Small intestine (tissue), 7 donors: ENCODE results near the gene DHRS4L2. TPM values are rescaled to one million over a fixed set of nuclear protein-coding genes. Genes with fewer than 3 reads are reported as not detected.
"Not testable (repeated sequence)": the region's sequence is repeated elsewhere in the genome, so short reads cannot be mapped to it uniquely, and the experiment has no call there.

Experiments used
- DNase-seq, 2 donors: peaks; one replicate each; pipeline versions ENCODE4 v3.0.0 to v3.0.0-alpha.2; 2013
- FAIRE-seq: peaks from 2 replicates; lab custom pipeline; 2012; peaks lifted over from hg19 to GRCh38; lab: Jason Lieb, UNC
- H3K27ac ChIP-seq, 3 donors: one replicate each; pipeline ENCODE4 v1.5.1; 2013; ENCODE audit warnings: low read length in 2 of 3, mild to moderate bottlenecking in 2 of 3, control low read depth in 1 of 3, inconsistent platforms in 1 of 3, low read depth in 1 of 3, moderate library complexity in 1 of 3
- H3K27me3 ChIP-seq, 3 donors: one replicate each; pipeline ENCODE4 v1.6.1; 2013; ENCODE audit warnings: low read length in 3 of 3, inconsistent platforms in 1 of 3; ENCODE audit not compliant: control insufficient read depth in 3 of 3, insufficient read depth in 3 of 3
- H3K36me3 ChIP-seq, 3 donors: one replicate each; pipeline ENCODE4 v1.6.1; 2013; ENCODE audit warnings: low read length in 3 of 3, inconsistent platforms in 1 of 3, low read depth in 1 of 3, mild to moderate bottlenecking in 1 of 3, moderate library complexity in 1 of 3; ENCODE audit not compliant: control insufficient read depth in 3 of 3, insufficient read depth in 2 of 3
- H3K4me1 ChIP-seq, 3 donors: one replicate each; pipeline ENCODE4 v1.6.1; 2013; ENCODE audit warnings: low read length in 2 of 3, inconsistent platforms in 1 of 3, low read depth in 1 of 3, mild to moderate bottlenecking in 1 of 3, moderate library complexity in 1 of 3; ENCODE audit not compliant: control insufficient read depth in 3 of 3, insufficient read depth in 2 of 3
- H3K4me3 ChIP-seq, 3 donors: one replicate each; pipeline ENCODE4 v1.5.1; 2013; ENCODE audit warnings: low read length in 3 of 3, control low read depth in 1 of 3, inconsistent platforms in 1 of 3, low read depth in 1 of 3, mild to moderate bottlenecking in 1 of 3, moderate library complexity in 1 of 3
- H3K9me3 ChIP-seq, 2 donors: one replicate each; pipeline ENCODE4 v1.6.1; 2013; ENCODE audit warnings: low read depth in 1 of 2, low read length in 1 of 2; ENCODE audit not compliant: control insufficient read depth in 2 of 2, insufficient read depth in 1 of 2
- WGBS, 3 donors: extraction: QIAGEN DNeasy Blood & Tissue Kit; methylation state at CpG; one replicate each; pipeline ENCODE4 v1.1.7; 2013; 5-methylcytosine and 5-hydroxymethylcytosine counted together
- polyA plus RNA-seq, 4 donors: library from polyadenylated mRNA; stranded (reverse) in 3 of 4; unstranded in 1 of 4; fragments of 200-250 nt in 3 of 4; fragments of 120-200 nt in 1 of 4; gene quantifications; one replicate each; pipeline versions ENCODE4 v1.2.1 to v1.2.3, GENCODE V29; 2013
- donor health status: healthy with polysubstance abuse.
- donor health status: control.
- donor health status: control.
- donor health status: Bipolar disorder and iron deficiency.
- donor health status: healthy.

The DHRS4L2 gene
- polyA plus RNA-seq, 4 donors: 34.8 to 162 (median 107) TPM

DNA sequence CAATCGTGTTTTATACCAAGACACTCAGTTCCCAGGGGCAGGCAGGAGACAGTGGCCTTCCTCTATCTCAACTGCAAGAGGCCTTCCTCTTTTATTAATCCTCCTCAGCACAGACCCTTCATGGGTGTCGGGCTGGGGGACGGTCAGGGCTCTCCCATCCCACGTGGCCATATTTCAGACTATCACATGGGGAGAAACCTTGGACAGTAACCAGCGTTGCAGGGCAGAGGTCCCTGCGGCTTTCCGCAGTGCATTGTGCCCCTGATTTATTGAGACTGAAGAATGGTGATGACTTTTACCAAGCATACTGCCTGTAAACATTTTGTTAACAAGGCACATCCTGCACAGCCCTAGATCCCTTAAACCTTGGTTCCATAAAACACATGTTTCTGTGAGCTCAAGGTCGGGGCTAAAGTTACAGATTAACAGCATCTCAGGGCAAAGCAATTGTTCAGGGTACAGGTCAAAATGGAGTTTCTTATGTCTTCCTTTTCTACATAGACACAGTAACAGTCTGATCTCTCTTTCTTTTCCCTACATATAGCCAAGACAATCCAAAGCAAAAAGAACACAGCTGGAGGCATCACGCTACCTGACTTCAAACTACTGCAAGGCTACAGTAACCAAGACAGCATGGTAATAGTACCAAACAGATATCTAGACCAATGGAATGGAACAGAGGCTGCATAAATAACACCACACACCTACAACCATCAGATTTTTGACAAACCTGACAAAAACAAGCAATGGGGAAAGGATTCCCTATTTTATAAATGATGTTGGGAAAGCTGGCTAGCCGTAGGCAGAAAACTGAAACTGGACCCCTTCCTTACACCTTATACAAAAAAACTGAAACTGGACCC lies 6.5 kb upstream of the DHRS4L2 start:
- H3K4me3 ChIP-seq, H3K27me3 ChIP-seq, H3K4me1 ChIP-seq, FAIRE-seq, H3K9me3 ChIP-seq, H3K36me3 ChIP-seq: not testable (repeated sequence)
- H3K27ac ChIP-seq: peak overlapping the region in 1 of 3 donors; percentile 45
- peak in 1 of 2 donors; percentile 65 for DNase-seq
- WGBS, 3 donors: 31 to 74% (median 51%) methylated on average over 10 of the region's 10 CpGs

GRCh38 chr14:23984891-23985602 lies 3.7 kb upstream of the DHRS4L2 start:
- 48 to 63% (median 59%) methylated on average over 4 of the region's 4 CpGs for WGBS, 3 donors
- Histone ChIP-seq H3K4me3 (no peak overlapping the region), H3K27ac (no peak overlapping the region), H3K27me3 (no peaks in the 10 kb centered on the region), H3K4me1 (peaks cover 4 to 9% (median 4%) of the 10 kb centered on the region in 3 donors), H3K36me3 (no peaks in the 10 kb centered on the region), H3K9me3 (peaks cover 0 to 3% of the 10 kb centered on the region in 2 donors)
- FAIRE-seq: no peak
- peak; percentile 27 to 30 for DNase-seq

DNA sequence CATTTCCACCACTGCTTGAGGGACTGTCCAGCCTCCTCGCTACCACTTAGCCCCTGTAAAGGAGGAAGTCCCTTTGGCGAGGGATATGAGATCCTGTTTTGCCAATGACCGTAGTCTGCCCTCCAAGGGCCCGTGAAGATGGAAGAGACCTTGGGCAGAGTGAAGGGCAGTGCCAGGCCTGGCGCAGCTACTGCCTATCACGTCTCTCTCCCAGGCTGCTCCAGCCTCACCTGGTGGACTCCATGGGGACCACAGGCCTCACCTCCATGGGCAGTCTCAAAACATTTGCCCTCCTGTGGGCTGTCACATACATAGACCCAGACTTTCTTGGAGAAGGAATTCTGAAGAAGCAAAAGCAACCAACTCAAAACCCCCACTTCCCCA lies 514 bp upstream of the DHRS4L2 start:
- H3K27me3 ChIP-seq, DNase-seq, H3K9me3 ChIP-seq, H3K4me1 ChIP-seq, H3K36me3 ChIP-seq, FAIRE-seq: not testable (repeated sequence)
- 40 to 70% (median 59%) methylated on average over 4 to 6 of the region's 6 CpGs for WGBS, 3 donors
- H3K4me3 ChIP-seq: peak overlapping the region in 2 of 3 donors; percentile 36 to 40
- peak overlapping the region; percentile 17 to 22 (median 21) for H3K27ac ChIP-seq

GRCh38 chr14:23989734-23990445 lies 1.2 kb downstream of the DHRS4L2 start:
- H3K36me3 ChIP-seq, H3K27me3 ChIP-seq, H3K4me1 ChIP-seq, H3K4me3 ChIP-seq, FAIRE-seq, H3K9me3 ChIP-seq: not testable (repeated sequence)
- peak in 1 of 2 donors; percentile 84 for DNase-seq
- WGBS, 3 donors: 28 to 54% (median 39%) methylated on average over 19 to 21 of the region's 21 CpGs
- peak overlapping the region in 2 of 3 donors; percentile 22 to 67 for H3K27ac ChIP-seq

- not testable (repeated sequence) for FAIRE-seq
- 78 to 93% (median 92%) methylated on average over 1 of the region's 1 CpG for WGBS, 3 donors
Observed at GRCh38 chr14:23990961-23991360, 2.2 kb downstream of the DHRS4L2 start.

DNA sequence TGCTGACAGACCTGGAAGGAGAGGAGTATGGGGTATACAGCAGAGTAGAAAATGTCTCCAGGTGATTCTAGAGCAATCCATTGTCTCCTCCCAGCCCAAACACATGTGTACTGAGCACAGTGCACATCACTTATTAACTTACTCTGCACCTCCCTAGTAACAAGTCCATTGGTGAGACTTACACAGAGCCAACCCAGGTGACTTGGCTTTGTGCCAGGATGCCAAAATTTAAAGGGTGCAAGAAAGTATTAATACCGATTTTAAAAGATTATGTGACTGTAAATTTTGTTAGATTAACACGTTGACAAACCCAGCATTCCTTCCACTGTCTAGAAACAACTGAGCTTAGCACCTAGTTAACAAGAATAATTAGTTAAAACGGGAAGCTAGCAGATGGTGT lies 4.3 kb downstream of the DHRS4L2 start:
- DNase-seq, H3K27me3 ChIP-seq, FAIRE-seq, H3K4me3 ChIP-seq, H3K27ac ChIP-seq, H3K36me3 ChIP-seq, H3K9me3 ChIP-seq, H3K4me1 ChIP-seq: not testable (repeated sequence)
- 73 to 84% (median 83%) methylated on average over 3 of the region's 3 CpGs for WGBS, 3 donors

More at GRCh38 chr14:23990961-23991360, 2.2 kb downstream of the DHRS4L2 start:
- H3K36me3 ChIP-seq, H3K27ac ChIP-seq, H3K4me1 ChIP-seq, H3K9me3 ChIP-seq, DNase-seq, H3K27me3 ChIP-seq, H3K4me3 ChIP-seq: not testable (repeated sequence)

DNA sequence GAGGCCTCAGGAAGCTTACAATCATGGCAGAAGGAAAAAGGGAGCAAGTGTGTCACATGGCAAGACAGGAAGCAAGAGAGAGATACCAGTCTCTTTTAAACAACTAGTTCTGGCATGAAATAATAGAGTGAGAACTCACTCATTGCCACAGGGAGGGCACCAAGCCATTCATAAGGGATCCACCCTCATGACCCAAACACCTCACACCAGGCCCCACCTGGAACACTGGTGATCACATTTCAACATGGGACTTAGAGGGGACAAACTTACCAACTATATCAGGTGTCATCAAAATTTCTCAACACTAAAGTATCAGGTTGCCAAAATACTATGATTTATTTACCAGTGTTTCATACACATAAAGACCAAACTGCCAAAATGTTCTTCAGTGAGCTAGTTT lies 7.3 kb downstream of the DHRS4L2 start:
- DNase-seq, H3K4me1 ChIP-seq, H3K27ac ChIP-seq, H3K36me3 ChIP-seq, H3K27me3 ChIP-seq, H3K4me3 ChIP-seq, H3K9me3 ChIP-seq, FAIRE-seq: not testable (repeated sequence)

DNA sequence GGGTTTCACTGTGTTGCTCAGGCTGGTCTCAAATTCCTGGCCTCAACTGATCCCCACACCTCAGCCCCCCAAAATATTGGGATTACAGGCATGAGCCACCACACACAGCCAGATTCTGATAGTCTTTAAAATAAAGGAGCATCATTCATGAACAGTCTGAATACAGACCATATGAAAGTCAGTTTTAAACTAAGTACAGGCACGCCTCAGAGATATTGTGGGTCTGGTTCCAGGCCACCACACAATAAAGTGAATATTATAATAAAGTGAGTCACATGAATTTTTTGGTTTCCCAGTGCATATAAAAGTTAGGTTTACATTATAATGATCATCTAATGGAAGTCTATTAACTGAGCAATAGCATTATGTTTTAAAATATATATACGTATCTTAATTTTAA lies 8.1 kb downstream of the DHRS4L2 start:
- not testable (repeated sequence) for H3K4me3 ChIP-seq, H3K27me3 ChIP-seq, H3K9me3 ChIP-seq, H3K36me3 ChIP-seq, H3K27ac ChIP-seq, H3K4me1 ChIP-seq, FAIRE-seq, DNase-seq
- 93 to 94% (median 93%) methylated on average over 1 of the region's 2 CpGs for WGBS, 3 donors
